ENCODE measurements around the gene MEIOB. TPM values are rescaled to one million over a fixed set of nuclear protein-coding genes. Genes with fewer than 3 reads are reported as not detected.

Gene MEIOB, protein sequence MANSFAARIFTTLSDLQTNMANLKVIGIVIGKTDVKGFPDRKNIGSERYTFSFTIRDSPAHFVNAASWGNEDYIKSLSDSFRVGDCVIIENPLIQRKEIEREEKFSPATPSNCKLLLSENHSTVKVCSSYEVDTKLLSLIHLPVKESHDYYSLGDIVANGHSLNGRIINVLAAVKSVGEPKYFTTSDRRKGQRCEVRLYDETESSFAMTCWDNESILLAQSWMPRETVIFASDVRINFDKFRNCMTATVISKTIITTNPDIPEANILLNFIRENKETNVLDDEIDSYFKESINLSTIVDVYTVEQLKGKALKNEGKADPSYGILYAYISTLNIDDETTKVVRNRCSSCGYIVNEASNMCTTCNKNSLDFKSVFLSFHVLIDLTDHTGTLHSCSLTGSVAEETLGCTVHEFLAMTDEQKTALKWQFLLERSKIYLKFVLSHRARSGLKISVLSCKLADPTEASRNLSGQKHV
- 1.1 to 1.6 TPM (median 1.3 TPM) in 5 replicates for total RNA-seq (2022; extraction: Qiagen RNA extraction)

DNA sequence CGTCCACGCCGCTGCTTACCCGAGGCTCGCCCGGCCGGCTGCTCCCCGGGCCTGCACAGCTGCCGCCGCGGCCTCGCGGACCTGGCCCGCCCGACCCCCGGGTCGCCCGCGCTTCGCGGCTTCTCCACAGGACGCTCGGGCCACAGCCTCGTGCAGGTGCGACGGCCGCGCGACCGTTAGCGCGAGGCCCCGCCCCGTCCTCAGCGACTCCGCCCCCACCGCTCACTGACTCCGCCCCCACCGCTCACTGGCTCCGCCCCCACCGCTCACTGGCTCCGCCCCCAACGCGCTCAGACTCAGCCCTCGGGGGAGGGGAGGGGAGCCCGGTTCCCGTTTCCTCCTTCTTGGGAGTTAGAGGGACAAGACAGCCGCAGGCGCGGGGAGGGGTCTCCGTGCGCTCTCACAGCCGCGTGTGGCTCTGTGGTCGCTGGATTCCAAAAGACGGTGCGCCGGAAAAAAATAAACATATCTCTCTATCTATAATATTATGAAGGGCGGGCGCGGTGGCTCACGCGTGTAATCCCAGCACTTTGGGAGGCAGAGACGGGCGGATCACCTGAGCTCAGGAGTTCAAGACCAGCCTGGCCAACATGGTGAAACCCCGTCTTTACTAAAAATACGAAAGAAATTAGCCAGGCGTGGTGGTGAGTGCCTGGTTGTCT lies at the start of gene MEIOB:
Gene MEIOB, minus strand, starts transcription at position 191 of the 662 bp plus-strand sequence. CDS start 3,989 bp downstream, outside the sequence.

DNA sequence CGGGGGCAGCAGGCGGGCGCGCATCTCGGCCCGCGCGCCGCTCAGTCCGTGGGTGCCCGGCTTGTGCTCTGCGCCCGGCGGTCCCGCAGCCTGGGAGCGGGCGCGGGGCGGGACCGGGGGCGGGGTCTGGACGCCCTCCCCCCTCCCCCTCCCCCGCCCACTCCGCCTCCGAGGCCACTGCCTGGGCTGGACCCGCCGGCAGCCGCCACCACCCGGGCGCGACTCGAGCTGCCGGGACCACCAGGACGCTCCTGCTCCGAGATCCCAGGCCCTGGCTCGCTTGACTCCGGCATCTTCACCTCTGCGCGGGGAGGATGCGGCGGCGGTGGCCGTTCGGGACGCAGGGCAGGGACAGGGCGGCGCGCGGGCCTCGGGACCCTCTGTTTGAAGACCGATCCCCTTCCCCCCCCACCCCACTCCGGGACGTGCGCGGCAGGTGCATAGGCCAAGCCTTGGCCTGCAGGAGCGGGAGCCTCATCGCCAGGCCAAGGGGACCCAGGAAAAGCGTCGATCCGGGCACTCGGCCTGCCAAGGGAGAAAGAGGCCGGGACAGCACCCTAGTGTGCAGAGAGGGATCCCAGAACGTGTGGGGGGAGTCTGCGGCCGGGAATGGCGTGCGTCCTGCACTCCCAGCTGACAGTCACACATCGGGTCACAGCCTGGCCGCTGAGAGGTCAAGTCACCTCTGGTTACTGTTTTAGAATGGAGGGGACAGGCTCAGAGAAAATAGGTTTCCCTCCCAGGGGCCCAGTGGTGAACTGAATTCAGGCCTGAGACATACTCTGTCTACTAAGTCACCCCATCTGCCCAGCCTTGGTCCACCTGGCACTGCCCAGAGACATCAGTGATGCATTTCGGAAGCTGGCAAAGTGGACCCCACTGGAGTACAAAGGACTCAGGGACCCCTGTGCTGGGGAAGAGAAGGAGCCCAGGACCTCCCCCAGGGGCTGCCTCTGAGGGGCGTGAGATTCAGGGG lies 46.7 kb upstream of the MEIOB start, which contains the start of gene HS3ST6:
Gene HS3ST6, minus strand, starts transcription at position 65 of the 976 bp plus-strand sequence. CDS start 92 bp downstream, outside the sequence.

GRCh38 chr16:1826691-1827573 lies 45.0 kb downstream of the MEIOB start, which contains the start of the genes FAHD1 and HAGH:
TSS of gene FAHD1 (plus strand) at chr16:1827206. CDS start at chr16:1827239, 33 bp downstream.
TSS of gene HAGH (minus strand) at chr16:1826825. CDS start at chr16:1826787, 38 bp downstream.

DNA sequence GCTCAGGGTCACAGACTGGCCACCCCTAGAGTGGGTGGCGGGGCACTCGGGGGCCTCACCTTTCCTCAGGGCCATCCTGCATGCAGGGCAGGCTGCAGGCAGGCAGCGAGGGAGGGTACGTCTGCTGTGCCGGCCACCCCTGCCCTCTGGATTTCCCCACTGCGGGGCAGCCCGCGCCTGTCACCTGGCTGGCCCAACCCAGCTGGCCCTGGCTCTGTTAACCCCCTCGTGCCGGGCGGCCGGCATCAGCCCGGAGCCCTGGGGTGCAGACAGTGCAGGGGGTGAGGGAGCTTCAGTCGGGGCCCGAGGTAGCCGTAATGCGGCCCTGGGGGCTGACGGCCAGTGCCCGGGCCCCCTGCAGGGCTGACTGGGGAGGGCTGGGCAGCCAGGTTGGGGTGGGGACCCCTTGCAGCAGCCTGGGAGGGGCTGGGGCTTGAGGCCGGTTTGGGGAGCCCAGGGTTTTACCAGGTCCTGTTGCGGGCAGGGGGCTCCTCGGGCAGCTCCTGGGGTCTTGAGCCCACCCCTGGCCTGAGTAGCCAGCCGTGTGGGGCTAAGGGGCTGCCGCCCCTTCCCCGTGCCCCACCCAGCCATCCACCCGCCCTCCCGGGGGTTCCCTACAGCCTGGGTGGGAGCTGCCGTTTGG lies 78.3 kb downstream of the MEIOB start, which contains the start of gene IGFALS:
Gene IGFALS, minus strand, starts transcription at position 128 of the 643 bp plus-strand sequence. Its CDS starts 53 bp downstream, at position 75.

Other genes with a start within 250 kb of the MEIOB start
- gene JPT2, start 193.9 kb downstream of the MEIOB start, total RNA-seq (2022; extraction: Qiagen RNA extraction), result 170 to 228 TPM (median 171 TPM) in 5 replicates
- gene MAPK8IP3, start 166.0 kb downstream of the MEIOB start, total RNA-seq (2022; extraction: Qiagen RNA extraction), result 49.3 to 62.0 TPM (median 54.2 TPM) in 5 replicates
- gene NME3, start 100.6 kb downstream of the MEIOB start, total RNA-seq (2022; extraction: Qiagen RNA extraction), result 26.6 to 61.2 TPM (median 60.2 TPM) in 5 replicates
- gene EME2, start 99.4 kb downstream of the MEIOB start, total RNA-seq (2022; extraction: Qiagen RNA extraction), result 7.3 to 10.3 TPM (median 10.0 TPM) in 5 replicates
- 152 to 264 TPM (median 244 TPM) in 5 replicates for gene MRPS34, start 99.0 kb downstream of the MEIOB start, total RNA-seq (2022; extraction: Qiagen RNA extraction)
- gene SPSB3, start 89.6 kb downstream of the MEIOB start, total RNA-seq (2022; extraction: Qiagen RNA extraction), result 17.7 to 28.2 TPM (median 24.7 TPM) in 5 replicates
- 57.8 to 83.0 TPM (median 82.4 TPM) in 5 replicates for gene NUBP2, start 89.2 kb downstream of the MEIOB start, total RNA-seq (2022; extraction: Qiagen RNA extraction)
- 0.06 to 0.21 TPM (median 0.10 TPM) in 4 of 5 replicates, not detected in the other for gene IGFALS, start 78.5 kb downstream of the MEIOB start, total RNA-seq (2022; extraction: Qiagen RNA extraction)
- 60.7 to 69.0 TPM (median 64.0 TPM) in 5 replicates for gene HAGH, start 45.3 kb downstream of the MEIOB start, total RNA-seq (2022; extraction: Qiagen RNA extraction)
- 45.5 to 52.7 TPM (median 47.8 TPM) in 5 replicates for gene FAHD1, start 45.0 kb downstream of the MEIOB start, total RNA-seq (2022; extraction: Qiagen RNA extraction)
- gene HS3ST6, start 46.3 kb upstream of the MEIOB start, total RNA-seq (2022; extraction: Qiagen RNA extraction), result 0.83 to 2.1 TPM (median 1.8 TPM) in 5 replicates
- gene MSRB1, start 71.0 kb upstream of the MEIOB start, total RNA-seq (2022; extraction: Qiagen RNA extraction), result 33.7 to 43.6 TPM (median 40.0 TPM) in 5 replicates
- gene RPL3L, start 82.5 kb upstream of the MEIOB start, total RNA-seq (2022; extraction: Qiagen RNA extraction), result 0.10 TPM in 1 of 5 replicates, not detected in the others
- 245 to 283 TPM (median 249 TPM) in 5 replicates for gene NDUFB10, start 87.4 kb upstream of the MEIOB start, total RNA-seq (2022; extraction: Qiagen RNA extraction)
- gene RPS2, start 92.7 kb upstream of the MEIOB start, total RNA-seq (2022; extraction: Qiagen RNA extraction), result 3,439 to 5,329 TPM (median 5,152 TPM) in 5 replicates
- gene RNF151, start 94.7 kb upstream of the MEIOB start, total RNA-seq (2022; extraction: Qiagen RNA extraction), result 0.14 TPM in 1 of 5 replicates, not detected in the others
- gene TBL3, start 99.9 kb upstream of the MEIOB start, total RNA-seq (2022; extraction: Qiagen RNA extraction), result 32.4 to 40.8 TPM (median 37.5 TPM) in 5 replicates
- 0.17 to 0.29 TPM (median 0.20 TPM) in 5 replicates for gene NOXO1, start 109.3 kb upstream of the MEIOB start, total RNA-seq (2022; extraction: Qiagen RNA extraction)
- 25.6 to 46.4 TPM (median 39.9 TPM) in 5 replicates for gene GFER, start 112.0 kb upstream of the MEIOB start, total RNA-seq (2022; extraction: Qiagen RNA extraction)
- 5.7 to 8.9 TPM (median 7.9 TPM) in 5 replicates for gene SYNGR3, start 117.8 kb upstream of the MEIOB start, total RNA-seq (2022; extraction: Qiagen RNA extraction)
- 53.2 to 59.8 TPM (median 55.6 TPM) in 5 replicates for gene ZNF598, start 137.7 kb upstream of the MEIOB start, total RNA-seq (2022; extraction: Qiagen RNA extraction)
- 0.40 to 1.3 TPM (median 0.85 TPM) in 5 replicates for gene NPW, start 147.6 kb upstream of the MEIOB start, total RNA-seq (2022; extraction: Qiagen RNA extraction)
- 49.8 to 63.3 TPM (median 62.7 TPM) in 5 replicates for gene NHERF2, start 154.7 kb upstream of the MEIOB start, total RNA-seq (2022; extraction: Qiagen RNA extraction)
- 37.0 to 48.3 TPM (median 45.0 TPM) in 5 replicates for gene NTHL1, start 175.7 kb upstream of the MEIOB start, total RNA-seq (2022; extraction: Qiagen RNA extraction)
- 33.2 to 41.6 TPM (median 39.4 TPM) in 5 replicates for gene TSC2, start 175.8 kb upstream of the MEIOB start, total RNA-seq (2022; extraction: Qiagen RNA extraction)